Stimulated activated CD8-positive, alpha-beta memory T cell treated with anti-CD3 and anti-CD28 coated beads, Interleukin-4, amount 100 ng/mL, for 24 hours (primary cell): Measurements from ENCODE around the gene RRP1.

ENCODE experiments used
- DNase-seq: peaks from one replicate; pipeline ENCODE4 v3.0.0-alpha.2; 2020; ENCODE audit warnings: low read depth

The RRP1 gene

GRCh38 chr21:43758811-43759210 is 30.6 kb upstream of the RRP1 start:
- no peak for DNase-seq

- no peak for DNase-seq
These were observed 29.7 kb upstream of the RRP1 start for GRCh38 chr21:43759651-43760050.

- DNase-seq: no peak
These were observed 28.9 kb upstream of the RRP1 start for GRCh38 chr21:43760391-43760958.

- no peak for DNase-seq
These were observed 27.5 kb upstream of the RRP1 start for GRCh38 chr21:43761886-43762285.

GRCh38 chr21:43762303-43763128 is 26.9 kb upstream of the RRP1 start:
- no peak for DNase-seq

- DNase-seq: no peak
These were observed 25.4 kb upstream of the RRP1 start for GRCh38 chr21:43763901-43764523.

- DNase-seq: no peak
These were observed 24.5 kb upstream of the RRP1 start for GRCh38 chr21:43764576-43765495.

- no peak for DNase-seq
These were observed 22.5 kb upstream of the RRP1 start for GRCh38 chr21:43766734-43767497.

- DNase-seq: no peak
These were observed 21.8 kb upstream of the RRP1 start for GRCh38 chr21:43767498-43767983.

- no peak for DNase-seq
These were observed 21.2 kb upstream of the RRP1 start for GRCh38 chr21:43767984-43768867.

- no peak for DNase-seq
These were observed 20.6 kb upstream of the RRP1 start for GRCh38 chr21:43768868-43769167.

- no peak for DNase-seq
These were observed 19.9 kb upstream of the RRP1 start for GRCh38 chr21:43769325-43769958.

GRCh38 chr21:43770066-43770655 is 19.2 kb upstream of the RRP1 start:
- DNase-seq: no peak

- no peak for DNase-seq
These were observed 18.1 kb upstream of the RRP1 start for GRCh38 chr21:43771199-43771675.

- DNase-seq: no peak
These were observed 17.5 kb upstream of the RRP1 start for GRCh38 chr21:43771698-43772424.

GRCh38 chr21:43772425-43772821 is 17.0 kb upstream of the RRP1 start:
- DNase-seq: no peak

GRCh38 chr21:43774163-43774562 is 15.2 kb upstream of the RRP1 start:
- DNase-seq: no peak

- no peak for DNase-seq
These were observed 14.2 kb upstream of the RRP1 start for GRCh38 chr21:43775190-43775589.
